Measurements from ENCODE around the gene VWC2L. TPM values are rescaled to one million over a fixed set of nuclear protein-coding genes. Genes with fewer than 3 reads are reported as not detected.

VWC2L gene
- total RNA-seq: under 1 TPM in 1 of 2 donors, not detected in 1; 0.10 TPM
- long read RNA-seq, donor 1, partial matches to known transcripts: 0 of 1 reads
- long read RNA-seq, donor 1, other reads (novel, unspliced or antisense): 1 of 1 reads
- long read RNA-seq, donor 2: 0 reads

DNA sequence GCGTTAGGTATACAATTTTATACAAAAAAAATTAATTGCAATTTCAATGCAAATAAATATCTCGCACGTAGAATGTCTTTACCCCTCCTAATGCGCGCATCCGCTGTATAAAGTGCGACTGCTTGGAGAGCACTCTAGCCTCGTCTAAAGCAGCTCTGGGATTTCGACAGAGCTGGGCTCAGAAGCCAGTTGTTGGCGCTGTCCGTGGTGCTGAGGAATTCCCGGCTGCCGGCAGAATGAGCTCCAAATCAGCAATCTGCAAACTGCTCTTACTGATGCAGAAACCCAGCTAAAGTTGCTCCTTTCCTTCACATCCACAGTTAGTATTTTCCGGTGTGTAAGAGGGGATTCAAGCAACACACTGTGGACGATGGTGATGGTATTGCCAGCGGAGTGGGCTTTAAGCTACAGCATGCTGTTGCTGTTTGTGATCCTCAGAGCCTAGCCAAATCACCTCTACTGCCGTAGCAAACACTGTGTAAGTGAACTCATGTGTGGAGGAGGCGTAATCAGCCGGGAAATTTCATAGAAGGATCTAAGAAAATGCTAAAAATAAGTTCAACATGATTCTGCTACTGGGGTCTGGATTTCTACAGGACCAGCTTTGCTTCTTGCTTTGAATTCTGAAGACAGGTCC is at the start of gene VWC2L:
TSS of gene VWC2L (plus strand) at position 137 of the 637 bp plus-strand sequence. CDS start 3,140 bp downstream, outside the sequence.
- intact Hi-C loops (cut with DNase I): no loop called here
- peak; percentile 89 for DNase-seq (ENCODE audit: low spot score)

- DNase-seq (ENCODE audit: low spot score): no peak
- intact Hi-C loops (cut with DNase I): no loop called here
These were observed 49.7 kb upstream of the VWC2L start for GRCh38 chr2:214361116-214361515.

- intact Hi-C loops (cut with DNase I): no loop called here
- no peak for DNase-seq (ENCODE audit: low spot score)
These were observed 45.3 kb upstream of the VWC2L start for GRCh38 chr2:214365549-214365948.

- DNase-seq (ENCODE audit: low spot score): no peak
- intact Hi-C loops (cut with DNase I): no loop called here
These were observed 43.7 kb upstream of the VWC2L start for GRCh38 chr2:214367171-214367570.

GRCh38 chr2:214376618-214377285 is 34.1 kb upstream of the VWC2L start:
- DNase-seq (ENCODE audit: low spot score): no peak
- intact Hi-C loops (cut with DNase I): no loop called here

DNA sequence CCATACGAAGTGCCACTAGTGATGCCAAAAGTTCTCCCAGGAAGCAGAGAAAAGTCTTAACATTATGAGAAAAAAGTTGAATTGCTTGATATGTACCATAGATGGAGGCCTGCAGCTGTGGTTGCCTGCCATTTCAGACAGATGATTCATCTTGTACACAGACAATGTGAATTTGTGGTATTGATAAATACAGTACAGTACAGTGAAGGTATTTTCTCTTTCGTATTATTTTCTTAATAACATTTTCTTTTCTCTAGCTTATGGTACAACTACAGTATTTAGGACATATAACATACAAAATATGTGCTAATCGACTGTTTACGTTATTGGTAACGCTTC is 33.6 kb upstream of the VWC2L start:
- intact Hi-C loops (cut with DNase I): no loop called here
- DNase-seq (ENCODE audit: low spot score): no peak

DNA sequence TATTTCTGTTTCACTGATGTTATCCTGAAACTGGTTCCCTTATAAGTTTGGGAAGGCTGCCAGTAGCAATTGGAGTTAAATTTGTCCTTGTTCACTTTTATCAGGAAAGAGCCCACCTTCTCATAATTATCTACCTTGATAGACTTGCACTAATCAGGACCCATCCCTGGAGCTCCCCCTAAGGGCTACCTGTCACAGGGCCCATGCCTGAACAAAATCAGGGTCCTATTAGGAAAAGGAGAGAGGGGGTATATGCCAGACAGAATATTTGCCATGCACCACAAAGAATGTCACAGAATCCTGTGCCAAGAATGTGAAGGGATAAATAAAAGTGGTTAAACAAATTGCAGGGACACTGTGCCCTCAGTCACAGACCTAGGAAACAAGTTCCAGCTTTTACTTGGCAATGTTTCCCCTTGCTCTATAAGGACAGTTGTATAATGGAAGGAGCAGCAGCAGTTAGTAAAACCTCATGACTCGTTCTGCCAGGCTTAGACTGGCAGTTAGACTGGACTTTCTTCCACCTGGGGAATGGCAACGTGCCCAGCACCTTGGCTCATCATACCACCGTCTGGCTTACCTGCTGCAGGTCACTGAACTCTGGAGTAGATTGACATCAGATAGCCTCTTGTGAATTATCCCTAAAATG is 32.3 kb upstream of the VWC2L start:
- intact Hi-C loops (cut with DNase I): no loop called here
- no peak for DNase-seq (ENCODE audit: low spot score)

GRCh38 chr2:214379227-214379626 is 31.6 kb upstream of the VWC2L start:
- intact Hi-C loops (cut with DNase I): no loop called here

GRCh38 chr2:214380681-214381080 is 30.2 kb upstream of the VWC2L start:
- DNase-seq (ENCODE audit: low spot score): no peak
- intact Hi-C loops (cut with DNase I): no loop called here

More at GRCh38 chr2:214379227-214379626, 31.6 kb upstream of the VWC2L start:
- DNase-seq (ENCODE audit: low spot score): no peak

GRCh38 chr2:214382229-214382628 is 28.6 kb upstream of the VWC2L start:
- intact Hi-C loops (cut with DNase I): no loop called here
- DNase-seq (ENCODE audit: low spot score): no peak

- intact Hi-C loops (cut with DNase I): no loop called here
- no peak for DNase-seq (ENCODE audit: low spot score)
These were observed 24.1 kb upstream of the VWC2L start for GRCh38 chr2:214386720-214387119.

- intact Hi-C loops (cut with DNase I): no loop called here
- DNase-seq (ENCODE audit: low spot score): no peak
These were observed 21.5 kb upstream of the VWC2L start for GRCh38 chr2:214389334-214389733.

DNA sequence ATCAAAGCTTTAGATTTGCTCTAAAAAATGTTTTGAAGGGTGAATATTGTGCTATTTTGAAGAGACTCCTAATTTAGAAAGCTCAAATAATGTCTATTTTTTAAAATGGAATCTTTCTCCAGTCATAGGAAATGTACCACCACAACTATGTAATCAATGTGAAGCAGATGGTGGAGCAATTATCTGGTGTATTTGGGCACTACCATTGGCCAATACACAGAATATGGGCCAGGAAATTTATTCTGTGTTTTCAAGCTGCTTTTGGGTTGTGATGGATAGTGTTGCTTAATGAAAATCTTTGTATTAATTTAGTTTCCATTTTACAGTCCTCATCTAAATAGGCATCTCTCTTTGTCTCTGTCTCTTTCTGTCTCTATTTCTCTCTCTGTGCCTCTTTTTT is 17.1 kb upstream of the VWC2L start:
- intact Hi-C loops (cut with DNase I): no loop called here
- DNase-seq (ENCODE audit: low spot score): no peak

DNA sequence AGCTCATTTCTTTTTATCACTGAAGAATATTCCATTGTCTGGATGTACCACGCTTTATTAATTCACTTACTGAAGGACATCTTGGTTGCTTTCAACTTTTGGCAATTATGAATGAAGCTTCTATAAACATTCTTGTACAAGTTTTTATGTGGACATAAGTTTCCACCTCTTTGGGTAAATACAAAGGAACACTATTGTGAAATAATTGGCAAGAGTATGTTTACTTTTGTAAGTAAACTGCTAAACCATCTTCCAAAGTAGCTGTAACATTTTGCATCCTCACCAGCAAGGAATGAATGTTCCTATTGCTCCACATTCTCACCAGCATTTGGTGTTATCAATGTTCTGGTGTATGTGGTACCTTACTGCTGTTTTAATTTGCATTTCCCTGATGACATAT is 15.8 kb upstream of the VWC2L start:
- no peak for DNase-seq (ENCODE audit: low spot score)
- intact Hi-C loops (cut with DNase I): no loop called here

DNA sequence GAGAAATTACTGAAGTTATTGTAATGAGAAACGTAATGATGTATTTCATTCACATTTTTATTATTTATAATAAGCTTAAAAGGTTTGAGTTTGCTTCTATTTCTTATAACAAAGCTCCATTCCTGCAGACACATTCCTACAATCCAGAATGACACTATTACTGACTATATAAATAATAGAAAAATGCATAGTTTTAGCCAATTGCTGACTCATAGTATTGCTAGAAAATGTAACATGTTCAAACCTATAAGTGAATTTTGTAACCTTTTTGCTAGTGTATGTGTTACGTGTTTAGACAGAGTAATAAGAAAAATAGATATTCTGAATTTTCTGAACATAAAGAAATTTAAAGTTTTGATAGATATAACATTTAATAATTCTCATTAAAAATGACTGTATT is 9.3 kb upstream of the VWC2L start:
- no peak for DNase-seq (ENCODE audit: low spot score)
- intact Hi-C loops (cut with DNase I): no loop called here

- DNase-seq (ENCODE audit: low spot score): no peak
- intact Hi-C loops (cut with DNase I): no loop called here
These were observed 602 bp upstream of the VWC2L start for GRCh38 chr2:214410128-214410775.

DNA sequence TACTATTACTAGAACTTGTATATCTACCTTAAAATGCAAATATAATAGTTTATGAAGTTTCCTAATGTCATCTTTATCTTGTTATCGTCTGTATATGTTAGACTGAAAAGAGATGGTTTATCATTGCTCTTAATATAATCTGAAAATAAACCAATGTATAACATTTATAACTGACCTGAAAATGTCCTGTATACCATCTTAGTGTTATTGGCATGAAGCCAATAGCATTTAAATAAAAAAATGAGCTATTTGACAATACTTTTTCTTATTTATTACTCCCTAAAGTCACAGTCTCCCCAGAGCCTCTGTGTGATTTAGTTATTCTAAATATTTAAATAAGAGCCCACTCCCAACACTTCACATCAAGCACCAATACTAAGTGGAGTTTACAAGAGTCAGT is 1.8 kb downstream of the VWC2L start:
- intact Hi-C loops (cut with DNase I): no loop called here
- no peak for DNase-seq (ENCODE audit: low spot score)

DNA sequence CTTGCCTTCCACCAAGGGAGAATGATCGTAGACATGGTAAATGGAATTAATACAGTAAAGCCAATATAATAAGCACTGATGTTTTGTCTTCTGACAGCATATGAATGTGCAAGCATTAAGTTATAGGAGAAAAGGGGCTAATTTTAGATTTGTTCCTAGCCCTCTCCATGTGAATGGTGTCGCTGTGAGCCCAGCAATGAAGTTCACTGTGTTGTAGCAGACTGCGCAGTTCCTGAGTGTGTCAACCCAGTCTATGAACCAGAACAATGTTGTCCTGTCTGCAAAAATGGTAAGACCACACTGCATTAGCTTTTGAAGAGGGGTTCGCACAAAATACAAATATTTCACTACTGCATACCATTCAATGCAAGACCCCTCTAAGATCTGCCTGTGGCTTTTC is 25.6 kb downstream of the VWC2L start:
- DNase-seq (ENCODE audit: low spot score): no peak
- intact Hi-C loops (cut with DNase I): no loop called here

DNA sequence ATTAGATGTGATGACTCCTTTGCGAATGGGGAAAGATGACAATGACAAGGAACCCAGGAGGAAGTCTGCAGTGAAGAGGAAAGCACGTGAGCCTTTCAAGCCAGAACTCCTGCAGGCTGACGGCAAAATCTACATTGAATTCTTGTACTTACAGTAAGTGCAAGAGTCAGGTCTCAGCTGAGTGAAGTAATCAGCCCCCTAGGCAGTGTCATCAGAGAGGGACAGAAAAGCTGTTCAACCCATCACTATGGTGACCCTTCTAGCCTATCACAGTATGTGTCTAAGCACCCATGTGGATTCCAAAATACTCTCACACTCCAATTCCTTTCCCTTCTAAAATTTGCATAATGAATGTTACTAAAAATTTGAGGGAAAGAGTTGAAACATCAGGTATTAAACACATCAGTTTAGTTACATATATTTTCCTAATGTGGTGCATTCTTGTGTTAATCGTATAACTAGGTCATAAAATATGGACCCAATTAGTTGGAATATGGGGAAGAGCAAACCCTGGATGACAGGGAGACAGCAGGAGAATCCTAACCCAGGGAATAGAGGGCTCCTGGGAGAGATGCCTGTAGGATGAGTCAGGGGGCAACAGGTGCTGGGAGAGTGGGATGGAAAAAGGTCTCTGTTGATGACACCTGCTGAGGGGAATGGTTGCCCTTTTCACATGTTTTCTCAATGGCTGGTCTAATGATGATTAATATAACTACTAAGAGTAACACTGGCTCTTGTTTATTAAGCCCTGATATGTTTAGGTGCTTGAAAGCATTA is 39.5 kb downstream of the VWC2L start:
- DNase-seq (ENCODE audit: low spot score): no peak

More for the DNA sequence above, 39.5 kb downstream of the VWC2L start:
- intact Hi-C loops (cut with DNase I): no loop called here
